Measurements from ENCODE around the gene SEC23IP.
A peak's percentile ranks its signal among the peaks of the same experiment; 100 is the strongest.
"Not testable (repeated sequence)": the region's sequence is repeated elsewhere in the genome, so short reads cannot be mapped to it uniquely, and the experiment has no call there.

Gene SEC23IP

DNA sequence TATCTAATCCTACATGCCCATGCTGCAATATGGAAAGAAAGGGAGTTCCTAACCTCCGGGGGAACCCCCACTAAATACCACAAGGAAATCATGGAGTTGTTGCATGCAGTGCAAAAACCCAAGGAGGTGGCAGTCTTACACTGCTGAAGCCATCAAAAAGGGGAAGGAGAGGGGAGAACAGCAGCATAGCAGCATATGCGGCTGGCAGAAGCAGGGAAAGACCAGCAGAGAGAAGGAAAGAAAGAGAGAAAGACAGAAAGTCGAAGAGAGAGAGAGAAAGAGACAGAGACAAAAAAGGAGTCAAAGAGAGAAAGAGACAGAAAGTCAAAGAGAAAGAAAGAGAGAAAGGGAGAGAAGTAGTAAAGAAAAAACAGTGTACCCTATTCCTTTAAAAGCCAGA, 3.8 kb upstream of the SEC23IP start:
- in situ Hi-C loops (cut with HindIII; ENCODE audit: low sequenced_read_pairs); H3K4me3 ChIP-seq (ENCODE audit: low read depth, low read length); DNase-seq (ENCODE audit: low read depth, low spot score): not testable (repeated sequence)

- in situ Hi-C loops (cut with HindIII; ENCODE audit: low sequenced_read_pairs); H3K4me3 ChIP-seq (ENCODE audit: low read depth, low read length); DNase-seq (ENCODE audit: low read depth, low spot score): not testable (repeated sequence)
Measured at GRCh38 chr10:119889201-119889600, 3.3 kb upstream of the SEC23IP start.

DNA sequence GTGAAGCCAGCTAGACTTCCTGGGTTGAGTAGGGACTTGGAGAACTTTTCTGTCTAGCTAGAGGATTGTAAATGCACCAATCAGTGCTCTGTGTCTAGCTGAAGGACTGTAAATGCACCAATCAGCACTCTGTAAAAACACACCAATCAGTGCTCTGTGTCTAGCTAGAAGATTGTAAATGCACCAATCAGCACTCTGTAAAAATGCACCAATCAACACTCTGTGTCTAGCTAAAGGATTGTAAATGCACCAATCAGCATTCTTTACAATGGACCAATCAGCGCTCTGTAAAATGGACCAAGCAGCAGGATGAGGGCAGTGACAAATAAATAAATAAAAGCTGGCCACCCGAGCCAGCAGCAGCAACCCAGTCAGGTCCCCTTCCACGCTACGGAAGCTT, 2.2 kb upstream of the SEC23IP start:
- H3K4me3 ChIP-seq (ENCODE audit: low read depth, low read length); DNase-seq (ENCODE audit: low read depth, low spot score); in situ Hi-C loops (cut with HindIII; ENCODE audit: low sequenced_read_pairs): not testable (repeated sequence)

- peak overlapping the region; percentile 99 for H3K4me3 ChIP-seq (ENCODE audit: low read depth, low read length)
- in situ Hi-C loops (cut with HindIII; ENCODE audit: low sequenced_read_pairs); DNase-seq (ENCODE audit: low read depth, low spot score): not testable (repeated sequence)
Measured at GRCh38 chr10:119891849-119892187, 712 bp upstream of the SEC23IP start.

DNA sequence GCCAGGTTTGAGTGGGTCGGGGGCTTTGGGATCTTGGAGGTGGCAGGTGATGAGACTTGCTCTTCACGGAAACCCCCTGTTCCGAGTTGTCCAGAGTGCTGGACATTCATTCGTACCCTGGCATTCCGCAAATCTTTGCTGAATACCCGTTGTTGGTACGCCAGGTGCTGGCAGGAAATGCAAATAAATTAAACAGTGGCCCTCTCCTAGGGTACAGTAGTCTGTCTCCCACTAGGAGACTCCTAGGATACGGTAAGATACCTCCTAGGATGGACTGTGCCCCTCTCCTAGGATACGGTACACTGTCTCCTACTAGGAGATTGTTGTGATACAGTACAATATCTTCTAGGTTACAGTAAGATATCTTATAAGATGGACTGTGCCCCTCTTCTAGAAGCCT, 544 bp downstream of the SEC23IP start:
- DNase-seq (ENCODE audit: low read depth, low spot score): no peak
- TF ChIP-seq, protein P1, sequence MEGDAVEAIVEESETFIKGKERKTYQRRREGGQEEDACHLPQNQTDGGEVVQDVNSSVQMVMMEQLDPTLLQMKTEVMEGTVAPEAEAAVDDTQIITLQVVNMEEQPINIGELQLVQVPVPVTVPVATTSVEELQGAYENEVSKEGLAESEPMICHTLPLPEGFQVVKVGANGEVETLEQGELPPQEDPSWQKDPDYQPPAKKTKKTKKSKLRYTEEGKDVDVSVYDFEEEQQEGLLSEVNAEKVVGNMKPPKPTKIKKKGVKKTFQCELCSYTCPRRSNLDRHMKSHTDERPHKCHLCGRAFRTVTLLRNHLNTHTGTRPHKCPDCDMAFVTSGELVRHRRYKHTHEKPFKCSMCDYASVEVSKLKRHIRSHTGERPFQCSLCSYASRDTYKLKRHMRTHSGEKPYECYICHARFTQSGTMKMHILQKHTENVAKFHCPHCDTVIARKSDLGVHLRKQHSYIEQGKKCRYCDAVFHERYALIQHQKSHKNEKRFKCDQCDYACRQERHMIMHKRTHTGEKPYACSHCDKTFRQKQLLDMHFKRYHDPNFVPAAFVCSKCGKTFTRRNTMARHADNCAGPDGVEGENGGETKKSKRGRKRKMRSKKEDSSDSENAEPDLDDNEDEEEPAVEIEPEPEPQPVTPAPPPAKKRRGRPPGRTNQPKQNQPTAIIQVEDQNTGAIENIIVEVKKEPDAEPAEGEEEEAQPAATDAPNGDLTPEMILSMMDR (IDR thresholded peaks at IDR 0.05; ENCODE audit: low read depth, low read length): no peak
- in situ Hi-C loops (cut with HindIII; ENCODE audit: low sequenced_read_pairs): no loop called here

DNA sequence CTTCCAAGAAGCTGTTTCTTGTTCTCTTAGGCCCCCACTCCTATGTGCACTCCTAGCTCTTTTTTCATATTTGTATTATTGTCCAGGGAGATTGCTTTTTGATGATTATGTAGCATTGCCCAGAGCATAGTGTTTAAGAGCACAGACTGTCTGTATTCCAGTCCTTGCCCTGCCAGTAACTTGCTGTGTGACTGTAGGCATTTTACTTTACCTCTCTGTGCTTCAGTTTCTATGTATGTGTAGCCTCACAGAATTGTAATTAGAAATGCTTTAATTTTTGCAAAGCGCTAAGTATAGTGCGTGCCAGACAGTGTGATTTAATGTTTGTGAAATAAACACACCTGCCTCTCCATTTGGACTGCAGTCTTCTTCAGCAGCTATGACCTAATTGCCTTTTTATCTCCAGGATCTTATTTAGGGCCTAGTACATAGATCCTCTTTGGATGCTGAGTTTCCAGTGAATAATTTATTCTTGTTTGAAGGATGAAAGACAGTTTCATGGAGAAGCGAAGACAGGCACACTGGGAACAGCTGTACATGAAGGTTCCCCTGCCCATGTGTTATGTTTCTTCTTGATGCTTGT, 1.4 kb downstream of the SEC23IP start:
- in situ Hi-C loops (cut with HindIII; ENCODE audit: low sequenced_read_pairs): no loop called here
- TF ChIP-seq, protein P1 (IDR thresholded peaks at IDR 0.05; ENCODE audit: low read depth, low read length): no peak
- H3K4me3 ChIP-seq (ENCODE audit: low read depth, low read length): peak overlapping the region; percentile 7
- no peak for DNase-seq (ENCODE audit: low read depth, low spot score)

More for the DNA sequence above, 544 bp downstream of the SEC23IP start:
- H3K4me3 ChIP-seq (ENCODE audit: low read depth, low read length): peak overlapping the region; percentile 99

- in situ Hi-C loops (cut with HindIII; ENCODE audit: low sequenced_read_pairs): no loop called here
- no peak overlapping the region for H3K4me3 ChIP-seq (ENCODE audit: low read depth, low read length)
- DNase-seq (ENCODE audit: low read depth, low spot score): peak; percentile 64
- TF ChIP-seq, protein P1 (IDR thresholded peaks at IDR 0.05; ENCODE audit: low read depth, low read length): no peak
Measured at GRCh38 chr10:119896061-119896655, 3.6 kb downstream of the SEC23IP start.

DNA sequence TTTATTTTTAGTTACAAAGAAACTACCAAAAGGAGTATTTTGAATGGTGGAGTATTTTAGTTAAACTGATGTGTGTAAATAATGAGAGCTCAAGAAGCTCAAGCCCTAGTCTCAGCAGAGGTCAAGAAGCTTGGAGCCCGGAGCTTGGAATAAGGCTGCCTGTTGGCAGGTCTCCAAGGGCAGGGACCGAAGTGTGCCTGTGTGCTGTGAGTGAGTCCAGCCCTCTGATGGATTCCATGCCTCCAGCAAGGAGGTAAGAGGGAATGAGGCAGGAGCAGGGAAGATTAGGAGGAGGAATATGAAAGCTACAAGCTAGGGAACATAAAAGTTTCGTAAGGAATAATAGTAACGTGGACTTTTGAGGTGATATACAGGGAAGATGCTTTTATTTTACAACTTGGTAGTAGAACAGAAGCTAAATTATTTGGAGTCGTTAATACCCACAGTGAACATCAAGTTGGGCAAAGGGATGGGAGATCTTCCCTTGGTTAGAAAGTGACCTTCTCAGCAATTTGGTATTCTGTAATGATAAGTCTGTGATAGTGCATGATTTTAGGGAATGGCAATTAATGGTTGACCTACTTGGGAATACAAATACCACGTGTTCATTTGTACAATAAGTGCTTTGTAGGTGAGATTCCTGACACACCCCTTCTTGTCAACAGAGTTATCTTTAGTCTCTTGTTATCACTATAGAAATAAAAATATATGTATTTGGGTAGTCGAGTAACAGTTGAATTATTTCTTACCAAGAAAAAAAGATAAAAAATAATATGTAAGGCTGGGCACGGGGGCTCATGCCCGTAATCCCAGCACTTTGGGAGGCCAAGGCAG, 4.6 kb downstream of the SEC23IP start:
- TF ChIP-seq, protein P1 (IDR thresholded peaks at IDR 0.05; ENCODE audit: low read depth, low read length): no peak
- in situ Hi-C loops (cut with HindIII; ENCODE audit: low sequenced_read_pairs): no loop called here
- no peak overlapping the region for H3K4me3 ChIP-seq (ENCODE audit: low read depth, low read length)
- DNase-seq (ENCODE audit: low read depth, low spot score): no peak

All from astrocyte of the spinal cord (primary cell).